ENCODE data around the gene TEPSIN.

The TEPSIN gene

DNA sequence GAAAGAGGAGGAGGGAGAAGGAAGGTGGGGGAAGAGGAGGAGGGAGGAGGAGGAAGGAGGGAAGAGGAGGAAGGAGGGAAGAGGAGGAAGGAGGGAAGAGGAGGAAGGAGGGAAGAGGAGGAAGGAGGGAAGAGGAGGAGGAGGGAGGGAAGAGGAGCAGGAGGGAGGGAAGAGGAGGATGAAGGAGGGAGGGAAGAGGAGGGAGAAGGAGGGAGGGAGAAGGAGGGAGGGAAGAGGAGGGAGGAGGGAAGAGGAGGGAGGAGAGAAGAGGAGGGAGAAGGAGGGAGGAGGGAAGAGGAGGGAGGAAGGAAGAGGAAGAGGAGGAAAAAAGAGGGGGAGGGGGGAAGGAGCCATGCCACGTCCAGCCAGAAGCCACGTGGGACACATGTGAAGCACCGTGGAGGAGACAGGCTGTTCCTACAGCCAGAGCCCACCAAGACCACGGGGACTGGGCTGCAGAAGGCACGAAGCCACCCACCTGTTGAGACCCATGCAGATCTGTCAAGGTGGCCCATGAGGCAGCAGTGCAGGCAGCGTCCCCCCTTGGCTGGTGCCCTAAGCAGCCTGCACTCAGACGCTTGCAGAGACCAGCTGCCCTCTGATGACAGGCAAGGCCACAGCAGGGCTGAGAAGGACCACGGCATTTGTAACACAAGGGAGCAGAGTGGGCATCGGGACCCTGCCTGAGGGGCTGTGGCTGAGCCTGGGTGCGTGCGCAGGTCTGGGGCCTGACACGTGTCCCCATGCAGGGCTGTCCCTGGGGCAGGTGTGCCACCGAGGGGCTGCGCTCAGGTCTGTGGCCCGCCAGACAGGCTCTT is 10.6 kb upstream of the TEPSIN start:
- DNase-seq = no peak

DNA sequence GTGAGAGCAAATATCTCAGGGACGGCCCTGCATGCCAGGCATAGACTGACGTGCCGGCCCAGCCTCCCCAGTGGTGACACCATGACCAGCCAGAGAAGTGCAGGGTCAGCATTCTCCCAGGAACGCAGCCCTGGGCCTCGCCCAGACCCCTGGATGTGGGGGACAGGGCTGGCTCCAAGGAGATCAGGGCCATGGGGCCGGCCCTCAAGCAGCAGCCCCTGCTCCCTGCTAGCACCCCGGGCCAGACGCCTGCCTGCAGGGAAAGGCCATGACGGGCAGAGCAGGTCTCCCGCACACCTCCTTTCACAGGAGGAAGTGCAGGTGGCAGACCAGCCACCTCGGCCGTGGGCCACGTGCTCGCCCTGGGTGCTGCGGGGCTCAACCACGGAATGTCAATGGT is 9.8 kb upstream of the TEPSIN start:
- no peak for DNase-seq

DNA sequence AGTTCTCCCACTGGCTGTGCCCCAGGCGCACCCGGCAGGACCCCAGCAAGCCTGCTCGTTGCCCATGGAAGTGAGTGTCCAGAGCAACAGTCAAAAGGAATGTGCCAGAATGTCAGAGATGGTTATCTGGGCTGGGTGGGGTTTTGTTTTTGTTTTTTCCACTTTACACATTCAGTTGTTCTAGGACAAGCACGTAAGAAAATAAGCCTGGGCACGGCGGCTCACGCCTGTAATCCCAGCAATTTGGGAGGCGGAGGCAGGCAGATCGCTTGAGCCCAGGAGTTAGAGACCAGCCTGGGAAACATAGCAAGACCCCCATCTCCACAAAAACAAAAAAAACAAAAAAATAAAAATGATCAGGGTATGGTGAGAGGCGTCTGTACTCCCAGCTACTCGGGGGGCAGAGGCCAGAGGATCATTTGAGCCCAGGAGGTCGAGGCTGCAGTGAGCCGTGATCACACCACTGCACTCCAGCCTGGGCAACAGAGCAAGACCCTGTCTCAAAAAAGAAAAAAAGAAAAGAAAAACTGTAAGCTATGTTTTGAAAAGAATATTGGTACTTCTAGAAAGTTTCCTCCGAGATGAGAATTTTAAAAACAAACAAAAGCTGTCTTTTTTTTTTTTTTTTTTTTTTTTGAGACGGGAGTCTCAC is 8.6 kb upstream of the TEPSIN start:
- DNase-seq = no peak

DNA sequence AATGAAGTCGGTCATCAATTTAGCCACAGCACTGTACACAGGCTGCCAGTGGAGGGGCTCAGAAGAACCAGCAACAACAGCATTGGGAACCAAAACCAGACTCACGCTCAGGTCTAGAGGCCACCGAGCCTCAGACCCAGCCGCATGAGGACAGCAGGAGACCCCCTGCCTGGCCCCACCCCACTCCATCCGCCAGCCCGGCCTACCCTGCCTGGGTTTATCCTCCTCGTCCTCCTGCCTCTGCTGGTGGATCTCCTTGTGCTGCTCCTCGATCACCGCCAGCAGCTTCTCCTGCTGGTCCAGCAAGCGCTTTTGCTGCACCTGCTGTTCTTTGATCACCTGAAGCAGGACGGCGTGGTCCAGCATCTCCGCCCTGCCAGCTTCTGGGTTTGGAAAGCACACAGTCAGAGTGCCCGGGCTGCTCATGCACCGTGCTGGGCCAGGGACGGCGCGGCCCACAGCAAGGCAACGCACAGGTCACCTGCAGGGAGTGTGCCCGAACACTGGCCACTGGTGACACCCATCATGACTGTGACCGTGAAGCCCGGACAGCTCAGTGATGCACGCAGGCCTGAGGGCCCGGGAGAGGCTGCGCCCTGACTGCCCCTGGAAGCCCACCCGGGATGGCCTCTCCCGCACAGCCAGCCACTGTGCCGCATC is 8.0 kb upstream of the TEPSIN start:
- DNase-seq = no peak

DNA sequence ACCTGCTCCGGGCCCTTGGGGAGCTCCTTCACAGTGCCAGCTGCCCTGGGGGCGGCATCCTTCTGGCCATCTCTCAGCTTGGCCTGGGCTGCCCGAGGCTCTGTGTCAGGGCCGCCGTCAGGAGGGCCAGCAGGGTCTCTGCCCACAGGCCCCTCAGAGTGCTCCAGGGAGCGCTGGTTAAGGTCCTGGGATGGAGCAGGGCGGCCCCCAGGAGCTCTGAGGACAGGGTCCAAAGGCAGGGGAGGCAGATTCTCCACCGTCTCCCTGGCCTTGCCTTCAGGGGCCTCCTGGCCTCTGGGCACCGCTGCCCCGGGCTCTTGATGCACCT is 7.5 kb upstream of the TEPSIN start:
- no peak for DNase-seq

DNA sequence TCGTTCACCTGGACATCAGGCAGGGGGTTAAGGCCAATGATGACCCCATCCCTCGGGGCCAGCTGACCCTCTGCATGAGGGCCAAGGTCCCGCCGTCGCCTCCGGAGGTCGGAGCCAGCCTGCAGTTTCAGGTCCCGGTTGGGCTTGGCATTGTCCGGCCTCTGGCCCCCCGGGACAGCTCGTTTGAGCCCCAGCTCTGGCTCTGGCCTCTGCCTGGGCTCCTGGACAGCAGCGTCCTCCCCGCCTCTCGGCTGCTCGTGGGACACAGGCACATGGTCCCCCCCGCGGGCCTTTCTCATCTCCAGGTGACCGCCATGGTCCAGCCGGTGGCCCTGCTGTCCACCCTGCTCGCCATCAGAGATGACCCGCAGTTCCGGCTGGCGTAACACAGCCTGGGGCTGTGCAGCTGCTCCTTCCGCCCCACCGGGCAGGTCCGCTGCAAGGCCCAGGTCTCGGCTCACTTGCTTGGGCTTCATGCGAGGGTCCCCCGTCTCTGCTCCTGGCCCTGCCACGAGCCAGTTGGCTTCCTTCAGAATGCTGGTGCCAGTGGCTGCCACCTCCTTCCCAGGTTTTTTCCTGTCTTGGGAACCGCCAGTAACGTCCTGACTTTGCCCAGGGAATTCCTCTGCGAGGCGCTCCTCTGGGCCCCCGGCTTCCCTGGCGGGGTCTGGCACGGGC is 6.9 kb upstream of the TEPSIN start:
- no peak for DNase-seq

DNA sequence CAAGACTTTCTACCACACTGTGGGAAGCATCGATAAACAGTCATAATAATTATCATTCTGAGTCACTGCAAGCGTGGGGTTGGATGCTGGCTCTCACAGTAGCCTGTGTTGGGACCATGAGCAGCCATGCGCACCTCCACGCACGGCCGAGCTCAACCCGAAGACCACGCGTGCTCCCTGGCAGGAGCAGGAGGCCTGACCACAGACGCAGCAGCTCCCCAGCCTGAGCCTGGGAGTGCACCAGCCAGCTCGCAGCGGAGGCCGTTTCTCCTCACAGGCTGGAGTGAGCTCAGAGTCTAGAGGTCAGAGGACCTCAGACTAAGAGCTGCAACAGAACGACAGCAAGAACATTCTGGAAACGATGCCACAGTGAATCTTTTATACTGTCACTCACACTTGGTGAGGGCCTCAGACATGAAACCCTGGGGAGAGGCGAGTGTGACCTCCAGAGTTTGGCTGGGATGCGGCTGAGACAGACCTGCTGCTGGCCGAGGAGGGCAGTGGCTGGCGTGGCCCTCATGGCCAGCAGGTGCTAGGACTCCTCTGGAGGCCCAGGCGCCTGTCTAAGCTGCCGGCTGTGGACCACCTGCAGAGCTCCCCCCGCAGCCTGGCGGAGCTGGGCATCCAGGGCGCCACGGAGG is 6.3 kb upstream of the TEPSIN start:
- no peak for DNase-seq

DNA sequence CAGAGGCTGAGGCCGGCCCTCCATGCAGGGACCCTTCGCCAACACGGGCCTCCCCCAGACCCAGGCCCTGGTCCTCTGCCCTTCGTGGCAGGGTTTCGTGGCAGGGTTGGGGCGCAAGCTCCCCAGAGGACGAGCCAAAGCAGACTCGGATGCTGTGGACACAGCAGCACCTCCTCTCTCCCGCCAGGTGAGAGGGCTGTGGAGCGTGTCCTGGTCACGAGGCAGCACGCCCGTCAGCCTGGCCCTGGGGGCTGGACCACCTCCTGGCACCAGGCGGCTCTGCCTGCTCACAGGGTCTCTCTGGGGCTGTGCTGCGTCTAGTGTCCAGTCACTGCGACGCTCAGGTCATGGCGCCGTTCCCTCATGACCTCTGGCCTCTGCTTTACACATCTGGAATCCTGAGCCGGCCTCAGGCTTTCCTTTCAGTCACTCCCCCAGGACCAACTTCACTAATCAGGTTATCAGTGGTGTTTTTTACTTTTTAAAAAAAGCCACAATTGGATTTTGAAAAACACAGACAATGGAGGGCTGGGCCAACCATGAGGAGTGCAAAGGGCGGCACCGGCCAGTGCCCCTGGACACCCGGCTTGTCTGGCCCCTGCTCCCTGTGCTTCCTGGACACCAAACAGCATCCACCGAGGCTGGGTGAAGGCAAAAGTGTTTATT is 5.6 kb upstream of the TEPSIN start:
- DNase-seq = no peak

DNA sequence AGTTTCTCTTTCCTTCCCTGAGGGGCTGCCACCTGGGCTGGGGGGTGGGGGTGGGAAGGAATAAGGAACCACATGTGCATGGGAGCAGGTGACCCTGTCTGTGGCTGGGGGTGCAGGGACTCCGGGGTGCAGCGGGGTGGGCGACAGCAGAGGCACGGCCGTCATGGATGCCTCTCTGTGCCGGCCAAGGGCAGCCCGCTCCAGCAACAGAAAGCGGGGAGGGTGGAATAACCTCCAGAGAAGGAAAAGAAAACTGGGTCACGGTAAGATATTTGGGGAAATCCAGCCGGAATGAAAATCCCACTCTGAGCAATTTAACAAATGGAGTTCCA is 4.4 kb upstream of the TEPSIN start:
- no peak for DNase-seq

DNA sequence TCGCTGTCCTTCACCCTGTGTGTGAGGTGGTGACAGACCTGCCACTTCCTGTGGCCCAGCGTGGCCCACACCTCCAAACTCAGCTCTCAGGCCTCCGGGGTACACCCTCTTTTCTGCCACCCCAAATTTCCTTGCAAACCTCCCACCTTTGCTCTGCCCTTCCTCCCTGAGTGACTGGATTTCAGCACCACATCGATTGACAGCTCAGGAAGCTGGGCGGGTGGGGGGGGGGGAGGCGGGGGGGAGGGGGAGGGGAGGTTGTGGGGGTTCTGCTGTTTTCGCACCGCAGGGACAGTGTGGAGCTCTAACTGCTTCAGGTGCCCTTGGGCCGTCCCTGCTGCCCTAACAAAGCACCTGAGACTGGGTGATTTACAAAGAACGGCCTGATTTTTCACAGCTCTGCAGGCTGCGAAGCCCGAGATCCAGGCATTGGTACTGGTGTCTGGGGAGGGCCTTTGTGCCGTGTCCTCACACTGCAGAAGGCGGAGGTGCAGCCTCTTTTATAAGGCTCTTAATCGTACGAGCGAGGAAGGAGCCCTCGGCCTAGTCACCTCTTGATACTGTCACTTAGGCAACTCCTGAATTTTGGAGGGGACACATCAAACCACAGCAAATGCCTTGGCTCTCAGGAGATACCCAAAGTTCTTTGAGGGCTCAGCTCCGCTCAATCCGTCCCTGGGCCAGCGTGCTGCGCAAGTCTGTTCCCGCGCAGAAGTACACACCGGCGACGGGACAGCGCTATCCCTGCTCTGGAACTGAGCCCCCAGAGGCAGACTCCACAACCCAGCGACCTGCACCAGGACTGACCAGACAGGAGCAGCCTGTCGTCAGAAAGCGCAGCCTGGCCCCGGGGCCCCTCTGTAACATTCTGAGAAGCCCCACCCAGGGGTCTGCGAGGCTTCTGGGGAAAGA is 3.8 kb upstream of the TEPSIN start:
- no peak for DNase-seq

DNA sequence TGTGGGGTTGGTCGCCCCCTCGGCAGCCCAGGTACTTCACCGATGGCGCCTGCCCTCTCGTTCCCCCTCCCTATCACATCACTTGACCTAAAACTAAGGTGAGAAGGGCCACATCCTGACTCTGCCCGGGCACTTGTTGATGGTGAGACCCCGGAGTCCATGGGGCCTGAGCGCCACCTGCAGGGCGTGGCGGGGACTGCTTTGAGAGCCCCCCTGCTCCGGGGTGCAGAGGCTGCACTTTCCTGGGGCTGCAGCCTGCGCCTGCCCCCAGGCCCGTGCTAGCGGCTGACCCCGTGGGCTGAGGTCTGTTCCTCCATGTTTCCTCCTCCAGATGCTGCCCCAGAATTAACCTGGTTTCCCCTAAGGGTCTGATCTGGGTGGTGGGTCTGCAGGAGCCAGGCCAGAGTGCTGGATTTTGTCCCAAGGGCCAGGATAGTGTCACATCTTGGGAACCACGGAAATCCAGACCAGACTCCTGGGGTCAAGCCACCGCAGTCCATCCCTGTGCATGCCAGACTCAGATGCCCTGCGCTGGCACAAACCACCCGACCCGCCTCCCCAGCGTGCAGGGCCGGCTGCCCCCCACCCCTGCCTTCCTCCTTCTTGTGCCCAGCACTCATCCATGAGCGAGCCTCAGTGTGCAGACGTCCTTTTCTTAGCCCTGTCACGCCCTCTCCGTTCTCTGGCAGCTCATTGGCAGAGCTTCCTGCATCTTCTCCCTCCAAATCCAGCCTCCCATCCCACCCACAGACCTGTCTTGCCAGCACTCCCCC is 3.0 kb upstream of the TEPSIN start:
- no peak for DNase-seq

DNA sequence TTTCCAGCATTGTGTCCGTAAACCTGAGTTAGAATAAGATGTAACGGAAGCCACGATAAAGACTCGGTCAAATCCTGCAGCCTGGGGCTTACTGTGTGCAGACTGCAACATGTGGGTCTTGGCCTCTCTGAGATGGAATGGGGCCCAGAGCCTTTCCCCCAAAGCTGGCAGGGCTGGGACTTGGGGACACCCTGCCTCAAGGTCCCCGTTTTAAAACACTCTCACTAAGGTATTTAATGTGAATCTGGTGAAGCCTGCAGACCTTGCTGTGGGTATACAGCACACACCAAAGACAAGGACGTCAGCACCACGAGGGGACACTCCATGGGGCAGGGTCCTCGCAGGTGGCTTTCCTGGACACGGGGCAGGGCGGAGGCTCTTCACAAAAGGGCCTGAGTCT is 2.3 kb upstream of the TEPSIN start:
- DNase-seq = no peak

DNA sequence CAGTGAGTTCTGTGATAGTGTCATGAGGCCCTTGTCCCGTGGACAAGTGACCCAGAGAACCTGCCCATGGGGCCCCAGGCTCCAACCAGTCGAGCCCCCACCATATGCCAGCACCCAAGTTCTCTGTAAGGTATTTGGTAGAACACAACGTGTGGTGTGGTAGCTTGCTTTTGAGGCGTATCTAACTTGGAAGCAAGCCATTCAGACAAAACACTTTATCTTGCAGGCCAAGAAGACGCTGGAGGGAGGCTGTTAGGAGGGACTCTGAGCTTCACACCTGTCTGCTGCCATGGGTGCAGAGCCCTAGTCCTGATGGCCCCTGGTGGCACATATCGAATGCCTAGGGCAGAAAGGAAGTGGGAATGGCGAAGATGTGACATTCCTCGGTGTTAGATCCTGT is 1.9 kb upstream of the TEPSIN start:
- no peak for DNase-seq

DNA sequence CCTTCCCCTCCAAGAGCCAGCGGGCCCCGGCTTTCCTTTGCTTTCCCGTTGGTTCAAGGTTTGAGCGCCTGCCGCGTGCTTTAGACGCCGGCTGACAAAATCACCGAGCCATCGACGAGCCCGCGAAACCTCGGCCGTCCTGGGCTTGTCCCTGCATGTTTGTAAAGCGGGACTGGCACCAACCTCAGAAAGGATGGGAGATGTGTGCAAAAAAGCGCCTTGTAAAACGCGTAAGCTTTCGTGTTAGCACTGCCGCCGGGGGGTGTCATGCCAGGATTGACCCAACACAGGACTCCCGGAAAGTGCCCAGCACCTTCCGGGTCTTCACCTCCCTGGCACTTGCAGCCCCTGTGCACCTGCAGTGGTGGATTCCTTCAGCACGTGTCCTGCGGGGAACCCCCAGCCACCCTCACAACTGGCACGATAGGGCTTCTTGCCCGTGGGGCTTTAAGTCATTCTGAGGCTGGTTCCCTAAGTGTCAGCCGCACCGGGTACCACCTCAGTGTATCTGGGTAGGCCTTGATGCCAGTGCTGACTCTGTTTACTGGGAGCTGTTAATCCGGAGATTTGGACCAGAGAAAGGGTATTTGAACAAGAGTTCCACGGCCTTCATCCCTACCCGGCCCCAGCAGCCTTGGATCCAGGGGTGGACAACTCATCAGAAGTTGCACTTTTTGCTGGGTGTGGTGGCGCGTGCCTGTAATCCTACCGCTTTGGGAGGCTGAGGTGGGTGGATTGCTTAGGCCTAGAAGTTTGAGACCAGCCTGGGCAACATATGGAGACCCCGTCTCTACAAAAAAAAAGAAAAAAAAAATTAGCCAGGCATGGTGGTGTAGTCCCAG is 1.1 kb upstream of the TEPSIN start:
- DNase-seq = no peak

DNA sequence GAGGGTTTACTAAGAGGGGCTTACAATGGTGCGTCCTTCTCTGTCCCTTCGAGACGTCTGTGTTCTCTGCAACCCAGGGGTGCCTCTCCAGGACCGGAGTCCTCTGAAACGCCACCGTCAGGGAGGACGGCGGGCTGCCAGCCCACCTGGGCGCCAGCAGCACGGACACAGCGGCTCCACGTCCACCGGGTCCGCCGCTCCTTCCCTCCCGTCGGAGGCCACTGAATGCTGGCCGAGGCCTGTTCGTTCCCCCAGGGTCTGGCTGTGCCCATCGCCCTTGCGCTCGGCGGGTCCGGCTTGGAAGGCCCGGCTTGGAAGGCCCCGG is 403 bp downstream of the TEPSIN start:
- DNase-seq = no peak

DNA sequence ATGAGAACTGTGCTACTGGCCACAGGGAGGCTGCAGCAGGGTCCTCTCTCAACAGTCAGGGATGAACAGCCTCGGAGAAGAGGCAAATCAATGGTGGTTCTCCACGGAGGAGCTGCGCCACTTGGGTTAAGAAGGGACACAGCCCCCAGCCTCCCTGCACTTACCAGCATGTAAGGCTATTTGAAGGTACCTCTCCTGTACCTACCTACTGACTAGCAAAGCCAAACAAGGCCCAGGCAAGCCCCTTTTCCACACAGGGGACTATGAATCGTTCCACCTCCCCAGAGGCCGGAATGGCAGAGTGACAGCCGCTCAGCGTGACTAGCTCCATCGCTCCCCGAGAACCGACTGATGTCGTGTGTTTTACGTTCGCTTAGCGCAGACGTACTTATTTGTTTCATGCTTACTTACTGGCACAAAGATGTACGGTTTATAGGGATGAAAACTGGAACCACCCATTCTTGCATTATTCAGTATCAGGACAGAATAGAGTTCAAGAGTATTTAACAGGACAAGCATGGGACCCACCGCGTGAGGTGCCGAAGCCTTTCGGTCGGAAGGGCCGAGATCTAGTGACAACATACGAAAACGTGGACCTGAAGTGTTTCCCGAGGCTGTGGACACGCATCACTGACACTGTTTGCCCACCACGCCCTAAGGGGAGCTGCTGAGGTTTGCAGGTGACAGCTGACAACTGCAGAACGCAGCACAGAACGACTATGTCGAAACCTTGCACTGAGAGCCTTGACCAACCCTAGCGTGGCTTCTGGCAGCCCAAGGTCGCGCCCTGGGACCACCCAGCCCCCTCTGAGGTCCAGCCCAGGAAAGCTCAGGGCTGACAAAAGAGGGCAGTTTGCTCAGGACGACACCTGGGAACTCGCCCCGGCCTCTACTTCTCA is 1.0 kb downstream of the TEPSIN start:
- DNase-seq = no peak

DNA sequence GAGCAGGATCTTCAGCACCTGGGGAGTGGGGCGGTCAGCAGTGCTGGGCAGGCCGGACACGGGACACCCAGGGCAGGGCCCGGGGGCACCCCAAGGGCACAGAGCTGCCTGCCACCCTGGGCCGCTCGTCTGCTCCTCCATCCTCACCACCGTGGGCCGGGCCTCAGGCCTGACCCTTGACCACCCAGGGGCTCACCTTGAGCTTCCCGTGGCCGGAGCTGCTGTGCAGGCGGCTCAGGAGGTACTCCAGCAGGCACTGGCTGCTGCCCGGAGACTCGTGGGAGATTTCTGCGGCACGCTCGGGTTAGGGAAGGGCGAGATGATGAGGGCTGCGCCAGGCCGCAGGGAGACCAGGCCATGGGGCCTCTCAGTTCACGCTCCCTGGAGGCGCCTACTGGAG is 2.1 kb downstream of the TEPSIN start:
- no peak for DNase-seq

DNA sequence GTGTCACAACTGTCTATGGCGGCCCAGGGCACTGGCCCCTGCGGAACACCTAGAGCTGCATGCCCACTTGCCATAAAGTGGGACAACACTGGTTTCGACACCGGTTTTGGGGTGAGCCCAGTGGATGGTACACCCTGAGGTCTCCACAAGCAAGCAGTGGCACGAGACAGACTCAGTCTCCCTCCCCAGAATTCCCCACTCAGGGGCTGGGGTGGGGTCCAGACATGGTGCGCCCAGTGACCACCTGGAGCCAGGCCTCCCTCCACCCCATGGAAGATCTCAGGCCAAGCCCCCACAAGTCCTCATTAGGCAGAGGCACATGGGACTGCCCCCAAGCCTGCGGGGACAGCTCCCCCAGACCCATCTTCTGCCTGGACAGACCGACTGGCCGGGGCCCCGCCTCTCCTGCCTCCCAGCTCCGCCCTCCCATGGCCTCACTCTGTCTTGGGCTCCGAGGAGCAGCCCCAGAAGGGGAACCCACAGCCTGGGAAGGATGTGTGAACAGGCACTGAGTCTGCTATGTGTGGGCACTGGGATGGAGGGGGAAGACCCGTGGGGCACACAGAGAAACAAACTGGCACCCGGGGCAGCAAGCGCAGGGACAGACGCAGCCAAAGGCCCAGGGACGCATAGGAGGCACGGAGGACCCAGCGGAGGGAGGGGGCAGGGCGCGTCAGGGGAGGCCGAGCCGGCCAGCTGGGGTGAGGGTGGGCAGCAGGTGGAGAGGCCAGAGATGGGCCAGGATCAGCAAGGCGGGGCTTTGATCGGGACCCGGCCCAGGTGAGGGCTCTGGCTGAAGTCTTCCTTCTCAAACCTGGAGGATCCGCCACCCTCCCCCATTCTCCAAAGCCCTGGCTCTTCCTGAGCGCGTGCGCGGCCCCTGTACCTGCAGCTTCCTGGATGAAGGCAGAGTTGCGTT is 2.8 kb downstream of the TEPSIN start:
- DNase-seq = no peak

All from SIG-M5 (cell line).